ENCODE data around the gene KPNA5. TPM values are rescaled to one million over a fixed set of nuclear protein-coding genes. Genes with fewer than 3 reads are reported as not detected.

KPNA5 gene
- total and polyA plus RNA-seq, 8 donors, result 1.4 to 6.5 (median 4.1) TPM

- FAIRE-seq (no peak), ATAC-seq (no peak)
- H3K27ac ChIP-seq, result no peak overlapping the region
Measured at GRCh38 chr6:116745176-116745575, 64.2 kb downstream of the KPNA5 start.

GRCh38 chr6:116761779-116762178 lies 80.8 kb downstream of the KPNA5 start:
- no peak for ATAC-seq
- intact Hi-C loops (cut with DNase I), result no loop called here
- DNase-seq, result no peak
- FAIRE-seq, result no peak
- no peaks in the 10 kb centered on the region for H3K4me1 ChIP-seq
- peaks cover 0 to 5% (median 0%) of the 10 kb centered on the region in 4 donors for H3K27me3 ChIP-seq
- H3K9me3 ChIP-seq, result no peaks in the 10 kb centered on the region
- H3K36me3 ChIP-seq, result no peaks in the 10 kb centered on the region
- H3K27ac ChIP-seq, result no peak overlapping the region
- 44 to 55% methylated on average over 4 of the region's 4 CpGs for WGBS, 2 donors
- H3K4me3 ChIP-seq, result no peak overlapping the region
- no peak for TF ChIP-seq CTCF (IDR thresholded peaks at IDR 0.05)

More at GRCh38 chr6:116745176-116745575, 64.2 kb downstream of the KPNA5 start:
- Histone ChIP-seq H3K36me3 (no peaks in the 10 kb centered on the region), H3K4me3 (no peak overlapping the region), H3K4me1 (no peaks in the 10 kb centered on the region), H3K27me3 (no peaks in the 10 kb centered on the region), H3K9me3 (peaks cover 0 to 5% (median 0%) of the 10 kb centered on the region in 4 donors)
- TF ChIP-seq CTCF (IDR thresholded peaks at IDR 0.05), result no peak
- no peak for DNase-seq
- intact Hi-C loops (cut with DNase I), result no loop called here
- WGBS, 2 donors, result 65 to 68% methylated on average over 5 of the region's 5 CpGs

GRCh38 chr6:116762235-116762634 lies 81.2 kb downstream of the KPNA5 start:
- Histone ChIP-seq H3K36me3 (no peaks in the 10 kb centered on the region), H3K4me3 (no peak overlapping the region), H3K9me3 (no peaks in the 10 kb centered on the region), H3K4me1 (no peaks in the 10 kb centered on the region), H3K27ac (no peak overlapping the region), H3K27me3 (peaks cover 0 to 5% (median 0%) of the 10 kb centered on the region in 4 donors)
- 87 to 90% methylated on average over 1 of the region's 1 CpG for WGBS, 2 donors
- DNase-seq (no peak), ATAC-seq (no peak), FAIRE-seq (no peak)
- TF ChIP-seq CTCF (IDR thresholded peaks at IDR 0.05), result no peak
- intact Hi-C loops (cut with DNase I), result no loop called here

- DNase-seq (no peak), FAIRE-seq (no peak), ATAC-seq (no peak)
- no peak overlapping the region for H3K4me3 ChIP-seq
- peaks cover 0 to 5% (median 0%) of the 10 kb centered on the region in 4 donors for H3K27me3 ChIP-seq
- no peaks in the 10 kb centered on the region for H3K4me1 ChIP-seq
- H3K9me3 ChIP-seq, result no peaks in the 10 kb centered on the region
- intact Hi-C loops (cut with DNase I), result no loop called here
- H3K27ac ChIP-seq, result no peak overlapping the region
- no peak for TF ChIP-seq CTCF (IDR thresholded peaks at IDR 0.05)
- H3K36me3 ChIP-seq, result no peaks in the 10 kb centered on the region
Measured at GRCh38 chr6:116763048-116763447, 82.0 kb downstream of the KPNA5 start.

GRCh38 chr6:116763906-116764628 lies 83.1 kb downstream of the KPNA5 start:
- Histone ChIP-seq H3K4me1 (no peaks in the 10 kb centered on the region), H3K9me3 (no peaks in the 10 kb centered on the region), H3K27ac (no peak overlapping the region), H3K4me3 (no peak overlapping the region), H3K36me3 (no peaks in the 10 kb centered on the region), H3K27me3 (peaks cover 0 to 5% (median 0%) of the 10 kb centered on the region in 4 donors)
- WGBS, 2 donors, result 83 to 84% methylated on average over 11 of the region's 11 CpGs
- no peak for TF ChIP-seq CTCF (IDR thresholded peaks at IDR 0.05)
- intact Hi-C loops (cut with DNase I), result no loop called here
- no peak for FAIRE-seq
- no peak for DNase-seq
- peak in 1 of 4 donors; percentile 9 for ATAC-seq

Measured in pancreas (tissue), 10 donors.